NK-92 (cell line): Measurements from ENCODE around the gene SH3PXD2A.

Source experiments
- DNase-seq: peaks from one replicate; lab custom pipeline; 2025; ENCODE audit not compliant: unreplicated experiment; lab: John Stamatoyannopoulos, UW

The SH3PXD2A gene

GRCh38 chr10:103855424-103855823 lies at the start of gene SH3PXD2A:
Gene SH3PXD2A, minus strand, starts transcription at chr10:103855576. Its CDS starts 310 bp downstream, at chr10:103855266.
- no peak for DNase-seq

DNA sequence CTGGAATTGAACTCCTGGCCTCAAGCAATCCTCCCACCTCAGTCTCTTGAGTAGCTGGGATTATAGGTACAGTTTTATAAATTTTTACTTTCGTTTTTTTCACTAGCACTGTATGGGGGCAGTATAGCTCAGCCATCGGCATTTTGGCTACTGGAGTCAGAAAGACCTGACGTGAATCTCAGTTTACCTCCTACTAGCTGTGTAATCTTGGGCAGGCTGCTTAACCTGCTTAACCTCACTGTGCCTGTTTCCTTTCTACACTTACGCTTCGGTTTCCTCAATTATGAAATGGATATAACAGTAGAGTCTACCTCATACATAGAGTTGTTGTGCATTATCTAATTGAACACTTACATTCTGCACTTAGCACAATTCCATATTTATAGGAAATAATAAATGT lies 45.9 kb upstream of the SH3PXD2A start:
- DNase-seq = no peak

DNA sequence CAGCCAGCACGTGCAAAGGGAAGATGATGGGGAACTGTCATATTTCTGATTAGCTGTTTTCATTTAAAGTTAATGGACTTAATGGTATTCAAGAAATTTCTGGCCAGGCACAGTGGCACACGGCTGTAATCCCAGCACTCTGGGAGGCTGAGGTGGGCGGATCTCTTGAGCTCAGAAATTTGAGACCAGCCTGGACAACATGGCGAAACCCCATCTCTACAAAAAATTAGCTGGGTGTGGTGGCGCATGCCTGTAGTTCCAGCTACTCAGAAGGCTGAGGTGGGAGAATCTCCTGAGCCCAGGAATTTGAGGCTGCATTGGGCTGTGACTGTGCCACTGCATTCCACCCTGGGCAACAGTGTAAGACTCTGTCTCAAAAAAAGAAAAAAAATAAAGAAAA lies 43.9 kb upstream of the SH3PXD2A start:
- no peak for DNase-seq

- no peak for DNase-seq
Observed at GRCh38 chr10:103897241-103897774, 41.9 kb upstream of the SH3PXD2A start.

DNA sequence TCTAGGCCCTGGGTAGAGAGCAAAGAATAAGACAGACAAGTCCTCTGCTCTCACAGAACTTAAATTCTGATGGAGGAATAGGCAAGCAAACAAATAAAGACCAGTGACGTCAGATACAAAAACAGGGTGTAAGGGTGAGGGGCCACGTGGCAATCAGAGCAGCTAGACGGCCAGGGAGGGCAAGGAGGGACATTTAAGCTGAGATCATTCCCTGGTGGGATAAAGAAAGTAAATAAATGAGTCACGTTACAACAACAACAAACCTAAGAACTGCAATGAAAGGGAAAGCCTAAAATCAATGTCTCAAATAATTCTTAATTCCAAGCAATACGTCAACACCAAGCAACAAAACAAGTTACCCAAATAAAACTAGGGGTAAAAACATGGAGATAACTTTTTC lies 40.8 kb upstream of the SH3PXD2A start:
- no peak for DNase-seq

DNA sequence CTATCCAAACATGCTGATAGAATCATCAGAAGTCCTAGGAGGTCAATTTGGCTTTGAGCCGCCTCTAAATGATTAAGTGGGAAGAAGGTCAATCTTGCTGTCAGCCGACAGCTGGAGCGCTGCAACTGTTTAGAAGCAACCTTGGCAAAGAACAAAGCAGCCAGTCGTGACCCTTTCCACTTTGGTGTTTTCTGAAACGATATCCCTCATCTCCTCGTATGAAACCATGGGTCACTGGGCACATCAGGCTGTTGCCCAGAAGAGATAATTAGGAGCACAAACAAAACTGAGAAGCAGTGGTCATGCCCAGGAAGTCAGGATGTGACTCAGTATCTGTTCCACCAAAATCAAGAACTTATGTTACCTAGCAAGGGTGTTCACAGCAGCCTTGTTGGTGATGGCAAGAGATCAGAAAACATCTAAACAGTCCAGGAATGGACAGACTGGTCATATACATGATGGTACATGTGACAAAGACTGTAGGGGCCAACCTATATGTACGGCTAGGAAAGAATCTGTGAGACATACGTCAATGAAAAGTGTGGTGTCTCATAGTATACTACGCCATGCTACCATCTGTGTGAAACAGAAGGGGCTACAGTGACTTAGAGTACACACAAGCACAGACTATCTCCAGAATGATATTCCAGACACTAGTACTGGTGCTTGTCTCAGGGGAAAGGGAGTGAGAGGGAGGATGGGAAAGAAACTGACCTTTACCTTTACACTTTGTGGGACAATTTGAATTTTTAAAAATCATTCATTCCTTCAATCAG lies 40.2 kb upstream of the SH3PXD2A start:
- no peak for DNase-seq

- DNase-seq = no peak
Observed at GRCh38 chr10:103894441-103894864, 39.1 kb upstream of the SH3PXD2A start.

DNA sequence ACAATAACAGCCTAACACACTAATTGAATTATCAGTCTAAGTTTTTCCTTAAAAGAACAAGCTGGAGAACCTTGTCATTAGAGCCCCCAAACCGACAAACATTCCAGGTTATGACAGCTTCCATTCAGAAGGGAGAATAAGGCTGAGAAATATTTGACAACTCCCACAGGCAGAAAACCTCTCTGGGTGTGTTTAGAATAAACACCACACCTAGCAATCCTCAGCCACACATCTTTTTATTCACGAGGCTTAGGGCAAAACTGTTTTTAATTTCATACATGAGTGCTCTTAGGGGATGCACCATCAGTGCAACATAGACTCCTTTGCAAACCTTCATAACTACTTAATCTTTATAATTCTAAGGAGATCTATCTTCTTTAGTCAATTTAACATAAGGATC lies 38.4 kb upstream of the SH3PXD2A start:
- no peak for DNase-seq

DNA sequence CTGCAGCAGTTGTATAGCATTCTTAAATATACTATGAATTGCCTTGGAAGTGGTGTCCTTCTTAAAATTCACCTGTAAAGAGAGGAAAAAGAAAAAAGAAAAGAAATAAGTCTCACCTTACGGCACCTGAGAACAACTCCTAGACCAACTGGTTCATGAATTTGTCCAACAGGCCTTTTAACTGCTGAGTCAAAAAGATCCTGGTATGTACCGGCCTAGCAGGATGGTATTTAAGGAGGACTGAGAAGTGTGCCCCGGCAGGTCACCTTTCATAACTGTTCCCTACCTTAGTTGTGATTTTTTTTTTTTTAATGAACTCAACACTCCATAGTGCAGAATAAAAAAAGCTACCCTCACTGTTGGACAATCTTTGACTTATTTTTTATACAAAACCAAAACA lies 36.8 kb upstream of the SH3PXD2A start:
- no peak for DNase-seq

DNA sequence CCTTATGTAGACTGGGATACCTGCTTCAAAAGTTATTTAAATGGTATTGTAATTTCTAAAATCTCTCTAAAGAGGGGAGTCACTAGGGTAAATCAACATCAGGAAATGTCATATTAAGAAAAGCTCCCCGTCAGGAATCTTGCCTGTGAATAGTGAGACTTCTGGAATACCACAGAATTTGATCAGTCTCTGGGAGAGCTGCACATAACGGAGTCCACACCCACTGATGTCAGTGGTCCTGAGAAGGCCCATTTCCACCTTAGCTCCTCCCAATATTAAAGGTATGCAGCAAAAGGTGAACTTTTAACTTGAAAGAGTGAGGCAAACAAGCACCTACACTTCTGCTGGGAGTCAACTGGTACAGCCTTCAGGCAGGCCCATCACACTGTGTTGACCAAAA lies 35.3 kb upstream of the SH3PXD2A start:
- DNase-seq = no peak

DNA sequence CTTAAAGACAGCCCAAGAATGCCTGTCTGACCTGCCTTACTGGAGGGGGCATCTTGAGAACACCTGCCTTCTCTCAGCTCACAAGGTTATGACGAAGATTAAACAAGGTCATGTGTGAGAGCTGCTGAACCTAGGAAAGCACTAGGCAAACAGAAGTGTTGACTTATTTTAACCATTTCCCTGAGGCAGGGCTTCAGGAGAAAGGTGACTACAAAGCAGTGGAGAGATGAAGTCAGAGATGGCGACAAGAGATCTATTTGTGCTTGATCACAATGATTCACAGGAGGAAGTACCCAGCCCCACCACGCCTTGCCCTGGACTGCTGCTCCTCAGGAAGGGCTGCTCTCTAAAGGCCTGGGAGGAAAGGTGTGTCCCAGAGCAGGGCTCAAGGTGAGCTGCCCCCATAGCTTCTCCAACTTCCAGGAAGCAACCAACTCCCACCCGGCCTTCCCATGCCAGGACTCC lies 34.9 kb upstream of the SH3PXD2A start:
- no peak for DNase-seq

- no peak for DNase-seq
Observed at GRCh38 chr10:103889121-103889720, 33.8 kb upstream of the SH3PXD2A start.

GRCh38 chr10:103888113-103888841 lies 32.9 kb upstream of the SH3PXD2A start:
- DNase-seq = no peak

DNA sequence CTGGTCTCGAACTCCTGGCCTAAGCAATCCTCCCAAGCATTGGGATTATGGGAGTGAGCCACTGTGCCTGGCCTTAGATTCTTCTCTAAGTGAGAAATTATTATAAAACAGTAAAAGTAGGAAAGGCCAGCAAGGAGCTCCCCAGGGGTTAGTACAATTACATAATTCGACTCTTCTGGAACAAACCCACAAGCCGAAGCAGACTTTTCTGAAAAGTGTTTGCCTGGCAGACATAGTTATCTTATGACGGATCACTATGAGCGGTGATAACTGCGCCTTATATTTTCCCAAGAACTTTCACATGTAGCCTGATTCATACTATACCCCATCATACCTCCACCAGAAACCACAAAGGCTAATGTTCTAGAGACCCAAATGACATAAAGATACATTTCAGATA lies 30.2 kb upstream of the SH3PXD2A start:
- DNase-seq = no peak

DNA sequence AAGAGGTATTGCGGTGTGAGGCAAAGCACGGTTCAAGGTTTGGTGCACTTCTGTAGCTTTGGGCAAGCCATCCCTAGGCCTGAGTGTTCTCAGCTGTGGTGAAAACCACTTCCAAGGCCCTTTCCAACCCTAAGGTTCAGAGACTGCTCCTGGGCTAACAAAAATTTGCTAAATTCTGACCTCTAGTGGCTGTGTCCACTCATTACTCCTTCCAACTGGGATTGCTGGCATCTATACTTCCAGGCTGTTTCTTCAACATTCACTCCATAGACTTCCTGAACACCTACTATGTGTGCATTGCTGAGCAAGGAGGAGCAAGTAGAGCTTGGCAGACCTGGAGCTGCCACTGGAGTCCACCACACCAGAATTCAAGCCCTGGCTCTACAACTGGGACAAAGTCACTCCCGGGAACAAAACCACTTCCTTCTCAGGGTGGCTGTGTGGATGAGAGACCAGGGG lies 29.3 kb upstream of the SH3PXD2A start:
- no peak for DNase-seq

DNA sequence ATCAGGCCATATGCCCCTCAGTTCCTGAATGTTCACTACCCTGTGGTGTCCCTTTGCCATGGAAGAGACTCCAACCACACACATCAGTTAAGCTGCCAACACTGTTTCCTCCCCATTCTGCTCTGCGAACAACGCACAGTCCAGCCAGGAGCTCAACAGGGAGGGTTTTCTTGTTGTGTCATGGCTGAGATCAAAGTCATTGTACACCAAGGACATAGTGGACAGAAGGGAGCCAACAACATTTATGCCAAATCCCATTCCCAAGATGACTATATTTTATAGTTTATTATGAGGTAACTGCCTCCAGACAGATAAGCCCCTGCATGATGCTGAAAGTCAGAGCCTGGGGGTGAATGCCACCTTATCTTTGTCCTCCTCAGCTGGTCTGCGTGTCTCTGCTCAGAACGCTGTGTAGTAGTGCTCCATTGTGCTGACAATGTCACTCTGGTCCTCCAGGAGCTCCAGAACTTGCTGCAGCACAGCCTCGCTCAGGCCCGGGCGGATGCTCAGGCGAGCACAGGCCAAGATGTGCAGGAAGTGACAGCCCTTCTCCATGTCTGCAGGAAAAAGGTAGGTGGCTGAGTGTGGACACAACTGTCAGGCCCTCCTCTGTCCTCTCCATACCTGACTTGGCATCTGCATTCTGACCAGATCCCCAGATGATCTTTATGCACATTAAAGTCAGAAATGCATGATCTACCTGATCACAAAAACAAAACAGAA lies 27.1 kb upstream of the SH3PXD2A start:
- no peak for DNase-seq

DNA sequence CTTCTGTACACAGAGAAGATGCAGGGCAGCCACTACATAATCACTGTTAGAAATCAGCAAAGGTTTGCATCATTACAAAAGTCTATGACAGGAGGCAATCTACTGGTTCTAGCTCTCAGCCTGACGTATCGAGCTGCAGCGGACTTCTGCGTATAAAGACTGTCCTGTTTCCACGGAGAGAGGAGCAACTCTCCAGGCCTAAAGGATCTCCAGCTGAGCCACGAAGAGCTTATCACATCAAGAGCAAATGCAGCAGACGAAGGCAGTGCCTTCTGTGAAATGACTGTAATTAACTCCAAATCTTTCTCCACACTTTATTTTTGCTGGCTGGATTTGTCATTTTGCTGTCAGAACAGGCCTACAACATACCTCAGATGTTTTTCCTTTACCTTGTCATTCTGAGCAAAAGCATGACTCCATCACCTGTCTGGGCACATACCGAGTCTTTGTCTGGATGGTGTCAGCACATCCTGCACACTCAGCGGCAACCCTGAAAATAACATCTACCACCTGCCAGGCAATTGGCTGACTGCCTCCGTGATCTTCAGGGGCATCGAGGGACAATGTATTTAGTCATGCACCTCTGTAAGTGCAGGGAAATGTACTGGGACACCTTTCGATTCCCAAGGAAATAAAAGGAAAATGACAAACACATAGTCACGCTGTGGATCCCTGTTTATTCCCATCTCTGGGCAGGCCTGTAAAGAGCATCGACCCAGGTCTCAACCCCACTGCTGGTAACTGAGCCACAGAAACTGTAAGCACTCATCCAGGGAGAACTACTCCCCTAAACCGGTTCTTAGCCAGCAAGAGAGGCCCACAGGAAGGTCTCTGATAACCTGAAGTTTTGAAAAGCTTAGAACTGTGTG lies 26.3 kb upstream of the SH3PXD2A start:
- DNase-seq = no peak

- no peak for DNase-seq
Observed at GRCh38 chr10:103879831-103880230, 24.5 kb upstream of the SH3PXD2A start.

GRCh38 chr10:103879409-103879808 lies 24.0 kb upstream of the SH3PXD2A start:
- no peak for DNase-seq

GRCh38 chr10:103877861-103878260 lies 22.5 kb upstream of the SH3PXD2A start:
- no peak for DNase-seq
